ENCODE measurements around the gene TRMT1.
A peak's percentile ranks its signal among the peaks of the same experiment; 100 is the strongest.

DNA sequence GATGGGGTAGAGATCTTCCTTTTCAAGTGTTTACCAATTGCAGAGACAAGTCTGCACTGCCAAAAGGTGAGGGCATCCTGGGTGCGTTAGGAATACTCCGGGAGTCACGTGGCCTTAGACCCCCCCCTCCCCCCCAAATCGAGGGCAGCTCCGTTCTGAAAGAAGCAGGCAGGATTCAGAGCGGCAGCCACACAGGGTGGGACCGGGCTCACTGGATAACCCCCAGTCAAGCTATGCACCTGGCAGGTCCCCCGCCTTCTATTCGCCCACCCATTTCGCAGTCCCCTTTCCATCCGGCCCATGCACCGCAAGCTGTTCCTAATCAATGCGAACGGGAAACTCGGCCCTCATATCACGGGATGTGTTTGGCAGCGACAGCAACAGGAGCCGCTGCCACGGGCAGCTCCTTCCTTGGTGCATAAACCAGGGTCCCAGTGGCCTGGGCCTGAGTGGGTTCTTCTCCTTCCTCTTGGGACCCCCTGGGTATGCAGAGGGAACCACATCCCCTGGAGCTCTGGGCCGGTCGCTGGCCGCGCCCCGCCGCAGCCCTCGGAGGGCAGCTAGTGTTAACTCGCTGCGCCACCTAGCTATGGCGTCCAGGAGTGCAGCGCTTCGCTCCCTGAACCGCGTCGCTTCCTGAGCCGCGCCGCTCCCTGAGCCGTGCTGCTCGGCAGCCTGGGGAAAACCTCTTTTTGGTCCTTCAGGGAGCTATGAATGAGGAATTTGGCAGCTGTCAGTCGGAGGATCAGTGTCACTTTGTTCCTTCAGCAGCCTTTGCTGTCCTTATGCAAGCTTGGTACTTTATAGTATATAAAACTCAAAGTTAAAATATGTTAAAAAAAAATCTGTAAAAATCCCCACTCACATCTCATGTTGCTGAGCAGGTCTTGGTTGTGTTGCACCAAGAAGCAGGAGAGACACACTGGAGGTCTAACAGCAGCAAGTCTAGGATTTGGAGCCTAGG lies 55.3 kb downstream of the TRMT1 start:
- TF ChIP-seq, protein P1, sequence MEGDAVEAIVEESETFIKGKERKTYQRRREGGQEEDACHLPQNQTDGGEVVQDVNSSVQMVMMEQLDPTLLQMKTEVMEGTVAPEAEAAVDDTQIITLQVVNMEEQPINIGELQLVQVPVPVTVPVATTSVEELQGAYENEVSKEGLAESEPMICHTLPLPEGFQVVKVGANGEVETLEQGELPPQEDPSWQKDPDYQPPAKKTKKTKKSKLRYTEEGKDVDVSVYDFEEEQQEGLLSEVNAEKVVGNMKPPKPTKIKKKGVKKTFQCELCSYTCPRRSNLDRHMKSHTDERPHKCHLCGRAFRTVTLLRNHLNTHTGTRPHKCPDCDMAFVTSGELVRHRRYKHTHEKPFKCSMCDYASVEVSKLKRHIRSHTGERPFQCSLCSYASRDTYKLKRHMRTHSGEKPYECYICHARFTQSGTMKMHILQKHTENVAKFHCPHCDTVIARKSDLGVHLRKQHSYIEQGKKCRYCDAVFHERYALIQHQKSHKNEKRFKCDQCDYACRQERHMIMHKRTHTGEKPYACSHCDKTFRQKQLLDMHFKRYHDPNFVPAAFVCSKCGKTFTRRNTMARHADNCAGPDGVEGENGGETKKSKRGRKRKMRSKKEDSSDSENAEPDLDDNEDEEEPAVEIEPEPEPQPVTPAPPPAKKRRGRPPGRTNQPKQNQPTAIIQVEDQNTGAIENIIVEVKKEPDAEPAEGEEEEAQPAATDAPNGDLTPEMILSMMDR (IDR thresholded peaks at IDR 0.05) = peak in 3 of 4 experiments; percentile 97 to 99 (median 98)
- TF ChIP-seq EP300 (IDR thresholded peaks at IDR 0.05) (no peak), POLR2AphosphoS5 (IDR thresholded peaks at IDR 0.05) (peak; percentile 65)

Measured in gastroesophageal sphincter (tissue), 3 donors.